B cell (primary cell): Measurements from ENCODE around the gene MARK4.

Source experiments
- EZH2 ChIP-seq: IDR thresholded peaks from 2 replicates; pipeline ENCODE4 v1.6.1; 2012; ENCODE audit warnings: borderline replicate concordance, low read depth, mild to moderate bottlenecking, moderate library complexity, low read length; ENCODE audit not compliant: insufficient read depth, poor library complexity, severe bottlenecking
- TF ChIP-seq, protein P1 (sequence below): fragments of 200-600 bp; IDR thresholded peaks from one replicate; pipeline ENCODE4 v1.8.0; 2022; ENCODE audit warnings: antibody characterized with exemption, mild to moderate bottlenecking

DNA sequence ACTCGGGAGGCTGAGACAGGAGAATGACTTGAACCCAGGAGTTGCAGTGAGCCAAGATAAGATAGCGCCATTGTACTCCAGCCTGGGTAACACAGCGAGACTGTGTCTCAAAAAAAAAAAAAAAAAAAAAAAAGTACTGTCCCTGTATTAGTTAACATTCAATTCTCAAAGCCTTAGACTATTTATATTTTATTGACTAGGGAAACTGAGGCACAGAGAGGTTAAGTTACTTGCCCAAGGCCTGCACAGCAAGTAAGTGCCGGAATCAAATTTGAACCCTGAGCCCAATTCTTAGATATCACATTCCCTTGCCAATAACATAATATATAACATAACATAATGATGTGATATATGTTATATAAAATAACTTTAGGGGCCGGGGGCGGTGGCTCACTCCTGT, 88.6 kb downstream of the MARK4 start:
- TF ChIP-seq, protein P1, sequence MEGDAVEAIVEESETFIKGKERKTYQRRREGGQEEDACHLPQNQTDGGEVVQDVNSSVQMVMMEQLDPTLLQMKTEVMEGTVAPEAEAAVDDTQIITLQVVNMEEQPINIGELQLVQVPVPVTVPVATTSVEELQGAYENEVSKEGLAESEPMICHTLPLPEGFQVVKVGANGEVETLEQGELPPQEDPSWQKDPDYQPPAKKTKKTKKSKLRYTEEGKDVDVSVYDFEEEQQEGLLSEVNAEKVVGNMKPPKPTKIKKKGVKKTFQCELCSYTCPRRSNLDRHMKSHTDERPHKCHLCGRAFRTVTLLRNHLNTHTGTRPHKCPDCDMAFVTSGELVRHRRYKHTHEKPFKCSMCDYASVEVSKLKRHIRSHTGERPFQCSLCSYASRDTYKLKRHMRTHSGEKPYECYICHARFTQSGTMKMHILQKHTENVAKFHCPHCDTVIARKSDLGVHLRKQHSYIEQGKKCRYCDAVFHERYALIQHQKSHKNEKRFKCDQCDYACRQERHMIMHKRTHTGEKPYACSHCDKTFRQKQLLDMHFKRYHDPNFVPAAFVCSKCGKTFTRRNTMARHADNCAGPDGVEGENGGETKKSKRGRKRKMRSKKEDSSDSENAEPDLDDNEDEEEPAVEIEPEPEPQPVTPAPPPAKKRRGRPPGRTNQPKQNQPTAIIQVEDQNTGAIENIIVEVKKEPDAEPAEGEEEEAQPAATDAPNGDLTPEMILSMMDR, result no peak
- TF ChIP-seq EZH2, result no peak
